ENCODE measurements around the gene RASGEF1B.

Gene RASGEF1B

DNA sequence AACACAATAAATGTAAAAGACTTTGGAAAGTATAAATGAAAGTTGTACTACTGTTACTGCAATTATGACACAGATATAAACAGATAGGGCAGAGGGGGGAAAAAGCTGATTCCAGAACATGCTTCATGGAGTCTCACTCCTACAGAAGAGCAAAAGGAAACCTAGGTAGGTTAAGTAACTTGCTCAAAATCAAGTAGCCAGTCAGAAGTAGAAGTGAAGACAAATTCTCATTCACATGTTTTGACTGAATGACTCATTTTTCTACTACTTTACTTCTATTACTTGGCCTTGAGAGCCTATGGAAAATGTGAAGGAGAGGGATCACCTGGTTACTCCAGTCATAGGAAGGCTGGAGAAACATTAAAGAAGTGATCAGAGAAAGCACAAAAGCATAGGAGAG lies 23.6 kb upstream of the RASGEF1B start:
- no peak for TF ChIP-seq TAF1 (IDR thresholded peaks at IDR 0.05; ENCODE audit: borderline replicate concordance, insufficient read depth, low read length)
- TF ChIP-seq REST (IDR thresholded peaks at IDR 0.05; ENCODE audit: insufficient read depth in 1 of 2, low read depth in 2 of 2, low read length in 2 of 2) = no peak
- TF ChIP-seq FOXP2 (optimal IDR thresholded peaks at IDR 0.05; ENCODE audit: borderline replicate concordance, extremely low read depth, extremely low read length, insufficient read depth) = no peak
- no peak for TF ChIP-seq POLR2AphosphoS5 (IDR thresholded peaks at IDR 0.05; ENCODE audit: low read depth, low read length)
- no peak for TF ChIP-seq SIN3A (IDR thresholded peaks at IDR 0.05; ENCODE audit: borderline replicate concordance, insufficient read depth, low read length)

GRCh38 chr4:81494031-81494431 lies 22.3 kb upstream of the RASGEF1B start:
- TF ChIP-seq TAF1 (IDR thresholded peaks at IDR 0.05; ENCODE audit: borderline replicate concordance, insufficient read depth, low read length) = no peak
- TF ChIP-seq POLR2AphosphoS5 (IDR thresholded peaks at IDR 0.05; ENCODE audit: low read depth, low read length) = no peak
- TF ChIP-seq FOXP2 (optimal IDR thresholded peaks at IDR 0.05; ENCODE audit: borderline replicate concordance, extremely low read depth, extremely low read length, insufficient read depth) = no peak
- TF ChIP-seq SIN3A (IDR thresholded peaks at IDR 0.05; ENCODE audit: borderline replicate concordance, insufficient read depth, low read length) = no peak
- TF ChIP-seq REST (IDR thresholded peaks at IDR 0.05; ENCODE audit: insufficient read depth in 1 of 2, low read depth in 2 of 2, low read length in 2 of 2) = no peak

DNA sequence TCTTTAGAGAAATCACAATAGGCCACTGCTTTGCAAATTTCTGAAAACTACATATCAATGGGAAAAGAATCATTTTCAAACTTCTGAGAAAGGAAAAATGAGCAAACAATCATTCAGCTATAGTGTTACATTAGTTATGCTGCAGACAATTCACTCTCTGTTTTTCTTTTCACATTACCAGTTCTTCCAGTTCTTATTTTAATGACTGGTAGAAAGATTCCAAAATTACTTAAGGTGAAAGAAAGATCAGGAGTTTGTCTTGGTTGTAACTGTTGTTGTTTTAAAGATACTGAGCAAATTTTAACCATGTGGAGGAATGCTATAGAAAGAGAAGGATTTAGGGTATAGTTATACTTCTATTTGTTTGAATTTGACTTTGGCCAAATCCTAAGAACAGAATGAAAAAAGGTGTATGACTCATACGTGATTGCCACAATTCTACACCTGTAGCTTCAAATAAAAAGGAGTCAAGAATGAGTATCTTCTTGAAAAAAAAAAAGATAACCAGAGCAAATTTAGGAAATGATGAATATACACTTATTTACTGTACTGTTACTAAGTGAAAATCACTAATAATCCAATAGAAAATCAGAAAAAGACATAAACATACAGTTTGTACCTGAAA lies 21.0 kb upstream of the RASGEF1B start:
- no peak for TF ChIP-seq SIN3A (IDR thresholded peaks at IDR 0.05; ENCODE audit: borderline replicate concordance, insufficient read depth, low read length)
- TF ChIP-seq REST (IDR thresholded peaks at IDR 0.05; ENCODE audit: insufficient read depth in 1 of 2, low read depth in 2 of 2, low read length in 2 of 2) = no peak
- TF ChIP-seq POLR2AphosphoS5 (IDR thresholded peaks at IDR 0.05; ENCODE audit: low read depth, low read length) = no peak
- no peak for TF ChIP-seq FOXP2 (optimal IDR thresholded peaks at IDR 0.05; ENCODE audit: borderline replicate concordance, extremely low read depth, extremely low read length, insufficient read depth)
- no peak for TF ChIP-seq TAF1 (IDR thresholded peaks at IDR 0.05; ENCODE audit: borderline replicate concordance, insufficient read depth, low read length)

DNA sequence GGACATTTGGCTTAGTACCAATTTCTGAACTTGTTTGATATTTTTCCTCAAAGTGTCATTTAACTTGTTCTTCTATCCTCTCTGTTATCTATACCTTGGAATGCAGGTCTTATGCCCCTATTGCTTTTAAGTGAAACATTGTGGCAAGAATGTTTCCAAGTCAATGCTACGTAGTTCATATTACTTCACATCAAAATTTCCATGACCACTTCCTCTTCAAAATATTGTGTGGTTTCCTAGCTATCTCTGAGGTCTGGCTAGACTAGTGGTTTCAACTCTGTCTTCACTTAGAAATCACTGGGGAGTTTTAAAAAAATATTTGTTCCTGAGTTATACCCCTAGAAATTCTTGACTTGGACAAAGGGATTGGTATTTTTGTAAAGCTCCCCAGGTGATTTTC lies 20.2 kb upstream of the RASGEF1B start:
- TF ChIP-seq SIN3A (IDR thresholded peaks at IDR 0.05; ENCODE audit: borderline replicate concordance, insufficient read depth, low read length) = no peak
- TF ChIP-seq FOXP2 (optimal IDR thresholded peaks at IDR 0.05; ENCODE audit: borderline replicate concordance, extremely low read depth, extremely low read length, insufficient read depth) = no peak
- no peak for TF ChIP-seq TAF1 (IDR thresholded peaks at IDR 0.05; ENCODE audit: borderline replicate concordance, insufficient read depth, low read length)
- TF ChIP-seq POLR2AphosphoS5 (IDR thresholded peaks at IDR 0.05; ENCODE audit: low read depth, low read length) = no peak
- TF ChIP-seq REST (IDR thresholded peaks at IDR 0.05; ENCODE audit: insufficient read depth in 1 of 2, low read depth in 2 of 2, low read length in 2 of 2) = no peak

Measured in PFSK-1 (cell line).